H1 (cell line): ENCODE measurements around the gene ZNF512. TPM values are rescaled to one million over a fixed set of nuclear protein-coding genes. Genes with fewer than 3 reads are reported as not detected.

Experiments
- CTCF ChIA-PET: fragments of 300-600 bp; sonication (Branson Sonifier 250); formaldehyde crosslinking; loops from one replicate; lab custom pipeline; 2021; ENCODE audit not compliant: partially characterized antibody; lab: Charles Lee
- POLR2A ChIA-PET: fragments of 300-600 bp; sonication (Branson Sonifier 250); formaldehyde crosslinking; loops from one replicate; lab custom pipeline; 2021; ENCODE audit warnings: inconsistent platforms; ENCODE audit not compliant: partially characterized antibody; lab: Charles Lee
- DNase-seq, 2 experiments: peaks; one replicate each; pipeline versions ENCODE4 v3.0.0 to v3.0.0-alpha.2; 2010 to 2022; ENCODE audit warnings: low spot score in 2 of 2, low read depth in 1 of 2, mixed read lengths in 1 of 2
- FAIRE-seq: peaks from 2 replicates; lab custom pipeline; 2011; peaks lifted over from hg19 to GRCh38; lab: Jason Lieb, UNC
- H2AFZ ChIP-seq: 2 replicates; pipeline ENCODE4 v1.8.1; 2012; ENCODE audit warnings: low read length, inconsistent platforms
- H2AK5ac ChIP-seq: 2 replicates; pipeline ENCODE4 v1.6.1; 2013; ENCODE audit warnings: low read depth, low read length
- H2BK120ac ChIP-seq: replicated peaks from 2 replicates; pipeline ENCODE3; 2013; ENCODE audit warnings: low read depth, low read length, inconsistent platforms
- H2BK12ac ChIP-seq: 2 replicates; pipeline ENCODE4 v1.6.1; 2013; ENCODE audit warnings: low read depth, low read length
- H2BK15ac ChIP-seq: 2 replicates; pipeline ENCODE4 v1.6.1; 2013; ENCODE audit warnings: low read length
- H2BK20ac ChIP-seq: 2 replicates; pipeline ENCODE4 v1.6.1; 2013; ENCODE audit warnings: low read length
- H2BK5ac ChIP-seq: 2 replicates; pipeline ENCODE4 v1.6.1; 2013; ENCODE audit warnings: low read depth, low read length
- H3K14ac ChIP-seq: 2 replicates; pipeline ENCODE4 v1.6.1; 2013; ENCODE audit warnings: inconsistent platforms; ENCODE audit not compliant: insufficient read length
- H3K18ac ChIP-seq: 2 replicates; pipeline ENCODE4 v1.6.1; 2013; ENCODE audit warnings: low read length; ENCODE audit errors: extremely low read depth
- H3K23ac ChIP-seq: 2 replicates; pipeline ENCODE4 v1.6.1; 2013; ENCODE audit warnings: inconsistent platforms; ENCODE audit not compliant: insufficient read length
- H3K23me2 ChIP-seq: 2 replicates; pipeline ENCODE4 v1.6.1; 2013; ENCODE audit warnings: low read depth, low read length
- H3K27ac ChIP-seq: 2 replicates; pipeline ENCODE4 v1.6.1; 2011; ENCODE audit warnings: low read depth, low read length, inconsistent platforms
- H3K27me3 ChIP-seq, 4 experiments: replicated peaks in 1 of 4; 1 replicate in 1 of 4; 2 replicates in 3 of 4; pipeline versions ENCODE4 v1.6.1 to v1.8.1; 2011 to 2013; ENCODE audit warnings: low read length in 3 of 4, mild to moderate bottlenecking in 3 of 4, inconsistent platforms in 2 of 4, mixed read lengths in 2 of 4, moderate library complexity in 1 of 4; ENCODE audit not compliant: control insufficient read depth in 3 of 4, insufficient read depth in 3 of 4; ENCODE audit errors: extremely low read depth in 1 of 4
- H3K36me3 ChIP-seq, 4 experiments: 2 replicates each; pipeline versions ENCODE4 v1.6.1 to v1.8.1; 2011 to 2013; ENCODE audit warnings: mild to moderate bottlenecking in 4 of 4, low read length in 3 of 4, moderate library complexity in 2 of 4, control low read depth in 1 of 4, inconsistent platforms in 1 of 4; ENCODE audit not compliant: insufficient read depth in 4 of 4, control insufficient read depth in 2 of 4
- H3K4ac ChIP-seq: replicated peaks from 2 replicates; pipeline ENCODE3; 2013; ENCODE audit warnings: low read length, low read depth, mixed read lengths, inconsistent platforms; ENCODE audit not compliant: insufficient read length
- H3K4me1 ChIP-seq, 4 experiments: replicated peaks in 1 of 4; 1 replicate in 1 of 4; 2 replicates in 3 of 4; pipeline versions ENCODE4 v1.6.1 to v1.8.1; 2011 to 2013; ENCODE audit warnings: low read length in 3 of 4, inconsistent platforms in 2 of 4, mixed read lengths in 1 of 4; ENCODE audit not compliant: insufficient read depth in 4 of 4, control insufficient read depth in 3 of 4
- H3K4me2 ChIP-seq, 2 experiments: 2 replicates each; pipeline versions ENCODE4 v1.6.1 to v1.8.1; 2011 to 2013; ENCODE audit warnings: low read depth in 2 of 2, low read length in 2 of 2, control low read depth in 1 of 2, inconsistent platforms in 1 of 2, mild to moderate bottlenecking in 1 of 2; ENCODE audit not compliant: insufficient read depth in 1 of 2
- H3K4me3 ChIP-seq, 4 experiments: fragments of 200-600, 300-600 bp in 1 of 4; sonication (generic), shearing (Covaris generic), sonication (Bioruptor Twin) in 1 of 4; 2 replicates each; pipeline versions ENCODE4 v1.5.1 to v1.8.1; 2011 to 2016; ENCODE audit warnings: low read length in 4 of 4, low read depth in 3 of 4, control low read depth in 2 of 4, inconsistent platforms in 2 of 4, mild to moderate bottlenecking in 2 of 4, mixed read lengths in 1 of 4, moderate library complexity in 1 of 4; ENCODE audit not compliant: insufficient read depth in 2 of 4; ENCODE audit errors: extremely low read depth in 1 of 4
- H3K56ac ChIP-seq: replicated peaks from 2 replicates; pipeline ENCODE3; 2013; ENCODE audit warnings: low read depth, mild to moderate bottlenecking, mixed read lengths, low read length, inconsistent platforms; ENCODE audit not compliant: insufficient read length
- H3K79me1 ChIP-seq: 2 replicates; pipeline ENCODE4 v1.6.1; 2013; ENCODE audit warnings: low read depth, low read length, control low read depth
- H3K79me2 ChIP-seq, 2 experiments: 2 replicates each; pipeline versions ENCODE4 v1.6.1 to v1.8.1; 2012 to 2013; ENCODE audit warnings: low read length in 2 of 2, mild to moderate bottlenecking in 2 of 2, inconsistent platforms in 1 of 2; ENCODE audit not compliant: insufficient read depth in 2 of 2, control insufficient read depth in 1 of 2
- H3K9ac ChIP-seq, 4 experiments: replicated peaks in 1 of 4; 1 replicate in 1 of 4; 2 replicates in 3 of 4; pipeline versions ENCODE4 v1.6.1 to v1.8.1; 2011 to 2013; ENCODE audit warnings: low read depth in 3 of 4, low read length in 3 of 4, control low read depth in 2 of 4, mild to moderate bottlenecking in 2 of 4, moderate library complexity in 2 of 4, inconsistent platforms in 1 of 4; ENCODE audit errors: extremely low read depth in 1 of 4
- H3K9me3 ChIP-seq, 2 experiments: 2 replicates each; pipeline versions ENCODE4 v1.6.1 to v1.8.1; 2012 to 2013; ENCODE audit warnings: mild to moderate bottlenecking in 2 of 2, moderate library complexity in 2 of 2, control low read depth in 1 of 2, inconsistent platforms in 1 of 2, low read depth in 1 of 2, low read length in 1 of 2, mixed read lengths in 1 of 2; ENCODE audit not compliant: insufficient read depth in 2 of 2
- H4K20me1 ChIP-seq, 2 experiments: replicated peaks in 1 of 2; 2 replicates each; pipeline versions ENCODE3 to v1.8.1; 2011 to 2013; ENCODE audit warnings: inconsistent platforms in 2 of 2, low read length in 2 of 2, mild to moderate bottlenecking in 1 of 2; ENCODE audit not compliant: insufficient read depth in 2 of 2, control insufficient read depth in 1 of 2
- H4K5ac ChIP-seq: 2 replicates; pipeline ENCODE4 v1.6.1; 2013; ENCODE audit warnings: low read length, low read depth, mixed read lengths, inconsistent platforms; ENCODE audit not compliant: insufficient read length
- H4K8ac ChIP-seq: 2 replicates; pipeline ENCODE4 v1.8.0; 2013; ENCODE audit warnings: mild to moderate bottlenecking, moderate library complexity, low read length, inconsistent platforms; ENCODE audit not compliant: insufficient read depth; ENCODE audit errors: extremely low read depth
- H4K91ac ChIP-seq: replicated peaks from 2 replicates; pipeline ENCODE3; 2013; ENCODE audit warnings: low read length, mixed read lengths, inconsistent platforms; ENCODE audit not compliant: insufficient read length
- CBX8 ChIP-seq: fragments of 300-800, 300-1000 bp; sonication (generic); IDR thresholded peaks from 2 replicates; pipeline ENCODE4 v1.7.1; 2016; ENCODE audit warnings: low read depth, low read length, borderline replicate concordance
- HDAC6 ChIP-seq: IDR thresholded peaks from one replicate; pipeline ENCODE4 v1.7.1; 2012; ENCODE audit warnings: low read depth, mild to moderate bottlenecking, inconsistent platforms, low read length, moderate library complexity
- KDM1A ChIP-seq: fragments of 200-600, 300-600 bp; sonication (generic); IDR thresholded peaks from 2 replicates; pipeline ENCODE4 v1.7.1; 2016; ENCODE audit warnings: mild to moderate bottlenecking, low read length, borderline replicate concordance
- POLR2AphosphoS5 ChIP-seq: IDR thresholded peaks from 2 replicates; pipeline ENCODE4 v1.6.1; 2011; ENCODE audit warnings: low read depth, low read length
- RAD21 ChIP-seq, 2 experiments: IDR thresholded peaks in 1 of 2; conservative IDR thresholded peaks in 1 of 2; 2 replicates each; pipeline ENCODE4 v1.6.1; 2011; ENCODE audit warnings: low read depth in 2 of 2, low read length in 2 of 2, improper control_type of control experiment in 1 of 2, inconsistent platforms in 1 of 2, mild to moderate bottlenecking in 1 of 2, moderate library complexity in 1 of 2
- RBBP5 ChIP-seq: IDR thresholded peaks from 2 replicates; pipeline ENCODE4 v1.7.1; 2012; ENCODE audit warnings: low read depth, mild to moderate bottlenecking, inconsistent platforms, low read length, moderate library complexity, borderline replicate concordance
- RXRA ChIP-seq: IDR thresholded peaks from 2 replicates; pipeline ENCODE4 v1.6.1; 2011; ENCODE audit warnings: low read depth, mild to moderate bottlenecking, low read length, moderate library complexity; ENCODE audit not compliant: insufficient read depth
- WGBS, 2 experiments: shearing (Covaris generic) in 1 of 2; methylation state at CpG; one replicate each; pipeline versions ENCODE4 v1.1.6 to v1.1.7; 2013 to 2015; ENCODE audit warnings: low lambda C conversion rate in 2 of 2, mixed read lengths in 2 of 2, inconsistent platforms in 1 of 2, low coverage in 1 of 2, missing lambda C conversion rate in 1 of 2; ENCODE audit not compliant: insufficient replicate concordance in 2 of 2, insufficient coverage in 1 of 2, insufficient read length in 1 of 2; ENCODE audit errors: extremely low coverage in 1 of 2, missing lambda C conversion rate in 1 of 2; 5-methylcytosine and 5-hydroxymethylcytosine counted together
- polyA plus RNA-seq, 7 experiments: library from polyadenylated mRNA; depleted of rRNA in 3 of 7; stranded (reverse) in 5 of 7; unstranded in 2 of 7; fragments of >200 nt in 5 of 7; fragments of 200-250 nt in 2 of 7; gene quantifications; 1 replicate in 5 of 7; 2 replicates in 1 of 7; 4 replicates in 1 of 7; pipeline versions ENCODE4 v1.2.1 to v1.2.3, GENCODE V29; 2011 to 2013; ENCODE audit warnings: missing spikeins in 2 of 7, mixed read lengths in 2 of 7
- total RNA-seq: library from RNA; stranded (reverse); fragmentation: NEBNext Ultra II Directional; extraction: Animal tissue kit (Norgen Biotek cat#: 25700); gene quantifications from 2 replicates; pipeline ENCODE4 v1.2.1, GENCODE V29; 2021

The ZNF512 gene
- total and polyA plus RNA-seq, 2 of the 8 experiments (the other 6 are each of a cell fraction or from before 2014, with no cell fraction given): 17.6 to 37.9 TPM

DNA sequence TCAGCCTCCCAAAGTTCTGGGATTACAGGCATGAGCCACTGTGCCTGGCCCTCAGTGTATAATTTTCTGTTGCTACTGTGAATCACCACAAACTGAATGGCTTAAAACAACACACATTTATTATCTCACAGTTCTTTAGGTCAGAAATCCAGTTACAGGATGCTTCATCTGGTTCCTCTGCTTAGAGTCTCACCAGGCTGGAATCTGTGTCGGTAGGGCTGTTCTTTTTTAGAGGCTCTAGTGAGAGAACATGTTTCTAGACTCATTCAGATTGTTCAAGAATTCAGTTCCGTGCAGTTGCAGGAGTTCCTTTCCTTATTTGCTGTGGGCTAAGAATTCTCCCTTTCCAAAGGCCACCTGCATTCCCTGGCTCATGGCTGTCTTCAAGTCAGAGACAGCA is 23.8 kb downstream of the ZNF512 start:
- ChIA-PET CTCF (no interaction called here), POLR2A (no interaction called here)
- Histone ChIP-seq H3K4me3 (no peak overlapping the region), H3K4ac (no peak overlapping the region), H2BK120ac (no peak overlapping the region), H4K8ac (no peak overlapping the region), H2BK5ac (no peak overlapping the region), H3K27ac (no peak overlapping the region), H3K79me2 (no peaks in the 10 kb centered on the region), H3K27me3 (no peaks in the 10 kb centered on the region), H2BK12ac (no peak overlapping the region), H3K36me3 (peaks cover 0 to 47% (median 10%) of the 10 kb centered on the region in 4 experiments; a peak in 5 of 8 replicates), H2BK15ac (no peak overlapping the region), H3K79me1 (no peaks in the 10 kb centered on the region), H3K4me2 (no peak overlapping the region), H4K20me1 (peaks cover 2% of the 10 kb centered on the region in 2 experiments), H3K14ac (no peak overlapping the region), H2AK5ac (no peak overlapping the region), H2AFZ (no peak overlapping the region), H3K9ac (no peak overlapping the region), H3K56ac (no peak overlapping the region), H4K91ac (no peak overlapping the region), H3K23ac (no peak overlapping the region), H3K4me1 (no peaks in the 10 kb centered on the region), H3K18ac (no peak overlapping the region), H3K9me3 (no peaks in the 10 kb centered on the region), H2BK20ac (no peak overlapping the region), H4K5ac (no peak overlapping the region), H3K23me2 (no peaks in the 10 kb centered on the region)
- FAIRE-seq: no peak
- no peak for DNase-seq
- WGBS, 2 experiments: 77% methylated on average over 2 of the region's 2 CpGs; no CpG with 5 or more reads in 1 of the 2 experiments
- TF ChIP-seq RBBP5: no peak
- no peak for TF ChIP-seq RXRA
- TF ChIP-seq KDM1A: no peak
- TF ChIP-seq RAD21 (IDR thresholded peaks at IDR 0.05 in 1 of 2, conservative IDR thresholded peaks at IDR 0.05 in 1 of 2; ENCODE audit: low read depth in 2 of 2, low read length in 2 of 2): no peak
- TF ChIP-seq HDAC6: no peak
- no peak for TF ChIP-seq POLR2AphosphoS5
- no peak for TF ChIP-seq CBX8
